ENCODE results near the gene HSPA1B. TPM values are rescaled to one million over a fixed set of nuclear protein-coding genes. Genes with fewer than 3 reads are reported as not detected.

Gene HSPA1B
- polyA plus RNA-seq, 2 of the 4 experiments (the other 2 are of a cell fraction) = 70.6 to 125 TPM

GRCh38 chr6:31861919-31862343 is 34.4 kb downstream of the HSPA1B start:
- Histone ChIP-seq H3K9me3 (no peaks in the 10 kb centered on the region), H3K4me2 (peak overlapping the region; percentile 83), H3K4me3 (peak overlapping the region; percentile 74), H3K4me1 (peaks cover 4% of the 10 kb centered on the region; the same call in 1 of the 3 replicates), H3K27ac (peak overlapping the region; percentile 69 to 77; a peak in 4 of 6 replicates)
- CTCF ChIA-PET = interaction anchor here (1.3 to 2.6 kb wide), 2 partner anchors 10 to 32 kb away, joined by 6 to 11 read pairs; no protein-coding TSS in a partner anchor
- POLR2A ChIA-PET = interaction anchor here (1.1 kb wide), 1 partner anchor 20 kb away, joined by 3 read pairs; no protein-coding TSS in a partner anchor
- DNase-seq (ENCODE audit: low read depth in 1 of 2, low spot score in 1 of 2) (no peak), FAIRE-seq (no peak), ATAC-seq (no peak)
- TF ChIP-seq, protein P1, sequence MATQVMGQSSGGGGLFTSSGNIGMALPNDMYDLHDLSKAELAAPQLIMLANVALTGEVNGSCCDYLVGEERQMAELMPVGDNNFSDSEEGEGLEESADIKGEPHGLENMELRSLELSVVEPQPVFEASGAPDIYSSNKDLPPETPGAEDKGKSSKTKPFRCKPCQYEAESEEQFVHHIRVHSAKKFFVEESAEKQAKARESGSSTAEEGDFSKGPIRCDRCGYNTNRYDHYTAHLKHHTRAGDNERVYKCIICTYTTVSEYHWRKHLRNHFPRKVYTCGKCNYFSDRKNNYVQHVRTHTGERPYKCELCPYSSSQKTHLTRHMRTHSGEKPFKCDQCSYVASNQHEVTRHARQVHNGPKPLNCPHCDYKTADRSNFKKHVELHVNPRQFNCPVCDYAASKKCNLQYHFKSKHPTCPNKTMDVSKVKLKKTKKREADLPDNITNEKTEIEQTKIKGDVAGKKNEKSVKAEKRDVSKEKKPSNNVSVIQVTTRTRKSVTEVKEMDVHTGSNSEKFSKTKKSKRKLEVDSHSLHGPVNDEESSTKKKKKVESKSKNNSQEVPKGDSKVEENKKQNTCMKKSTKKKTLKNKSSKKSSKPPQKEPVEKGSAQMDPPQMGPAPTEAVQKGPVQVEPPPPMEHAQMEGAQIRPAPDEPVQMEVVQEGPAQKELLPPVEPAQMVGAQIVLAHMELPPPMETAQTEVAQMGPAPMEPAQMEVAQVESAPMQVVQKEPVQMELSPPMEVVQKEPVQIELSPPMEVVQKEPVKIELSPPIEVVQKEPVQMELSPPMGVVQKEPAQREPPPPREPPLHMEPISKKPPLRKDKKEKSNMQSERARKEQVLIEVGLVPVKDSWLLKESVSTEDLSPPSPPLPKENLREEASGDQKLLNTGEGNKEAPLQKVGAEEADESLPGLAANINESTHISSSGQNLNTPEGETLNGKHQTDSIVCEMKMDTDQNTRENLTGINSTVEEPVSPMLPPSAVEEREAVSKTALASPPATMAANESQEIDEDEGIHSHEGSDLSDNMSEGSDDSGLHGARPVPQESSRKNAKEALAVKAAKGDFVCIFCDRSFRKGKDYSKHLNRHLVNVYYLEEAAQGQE (IDR thresholded peaks at IDR 0.05) = no peak
- TF ChIP-seq JUN (IDR thresholded peaks at IDR 0.05) = no peak
- TF ChIP-seq, protein P2, sequence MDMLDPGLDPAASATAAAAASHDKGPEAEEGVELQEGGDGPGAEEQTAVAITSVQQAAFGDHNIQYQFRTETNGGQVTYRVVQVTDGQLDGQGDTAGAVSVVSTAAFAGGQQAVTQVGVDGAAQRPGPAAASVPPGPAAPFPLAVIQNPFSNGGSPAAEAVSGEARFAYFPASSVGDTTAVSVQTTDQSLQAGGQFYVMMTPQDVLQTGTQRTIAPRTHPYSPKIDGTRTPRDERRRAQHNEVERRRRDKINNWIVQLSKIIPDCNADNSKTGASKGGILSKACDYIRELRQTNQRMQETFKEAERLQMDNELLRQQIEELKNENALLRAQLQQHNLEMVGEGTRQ (IDR thresholded peaks at IDR 0.05) = no peak
- no peak for TF ChIP-seq KDM5A (IDR thresholded peaks at IDR 0.05)
- TF ChIP-seq, protein P3, sequence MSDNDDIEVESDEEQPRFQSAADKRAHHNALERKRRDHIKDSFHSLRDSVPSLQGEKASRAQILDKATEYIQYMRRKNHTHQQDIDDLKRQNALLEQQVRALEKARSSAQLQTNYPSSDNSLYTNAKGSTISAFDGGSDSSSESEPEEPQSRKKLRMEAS (IDR thresholded peaks at IDR 0.05) = no peak
- TF ChIP-seq GATA3 (IDR thresholded peaks at IDR 0.05; ENCODE audit: borderline replicate concordance) = no peak
- TF ChIP-seq EP300 (IDR thresholded peaks at IDR 0.05) = no peak
- TF ChIP-seq MAZ (IDR thresholded peaks at IDR 0.05; ENCODE audit: borderline replicate concordance, low read depth, low read length) = no peak
- WGBS (ENCODE audit: missing lambda C conversion rate) = 57% methylated on average over 16 of the region's 17 CpGs

DNA sequence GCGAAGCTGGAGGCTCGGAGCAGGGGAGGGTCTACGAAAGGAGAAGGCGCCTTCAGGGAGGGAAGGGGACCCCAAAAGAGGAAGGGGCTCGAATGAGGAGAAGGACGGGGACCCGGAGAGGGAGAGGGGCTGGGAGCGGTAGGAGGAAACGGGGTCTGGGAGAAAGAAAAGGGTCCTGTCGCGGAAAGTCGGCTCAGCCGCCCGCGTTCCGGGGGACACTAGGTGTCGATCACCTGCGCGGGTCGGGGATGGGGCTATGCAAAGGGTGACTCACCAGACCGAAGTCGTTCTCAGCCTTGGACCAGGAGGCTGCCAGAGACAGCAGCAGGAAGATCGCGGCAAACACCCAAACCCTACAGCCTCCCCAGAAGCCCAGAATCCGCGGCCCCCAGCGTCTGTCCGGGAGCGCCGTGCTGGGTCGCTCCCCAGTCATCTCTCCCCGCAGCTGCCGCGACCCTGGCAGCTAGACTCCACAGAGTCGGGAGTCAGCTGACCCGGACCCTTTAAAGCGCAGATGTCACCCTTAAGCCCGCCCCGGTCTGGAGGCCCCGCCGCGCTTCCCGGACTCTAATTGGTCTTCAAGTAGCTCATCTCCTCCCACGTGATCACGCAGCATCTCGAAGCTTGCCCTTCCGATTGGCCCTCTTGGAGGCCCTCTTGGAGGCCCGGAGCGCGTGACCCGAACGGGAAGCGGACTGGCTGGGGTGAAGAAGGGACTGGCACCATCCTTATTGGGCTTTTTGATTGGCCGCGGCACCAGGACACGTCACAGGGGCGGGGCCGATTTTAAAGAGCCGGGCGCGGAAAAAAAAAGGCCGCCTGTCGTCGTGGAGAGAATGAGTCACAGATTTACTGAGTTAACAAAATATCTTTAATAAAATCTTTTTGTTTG is 35.1 kb downstream of the HSPA1B start, which contains the start of gene NEU1:
NEU1 (minus strand) TSS at position 478 of the 892 bp plus-strand sequence; CDS start at position 433, 45 bp downstream.
- CTCF ChIA-PET = interaction anchor here (1.0 to 2.6 kb wide), 7 partner anchors 10 to 236 kb away, joined by 3 to 11 read pairs (median 5); no protein-coding TSS in a partner anchor
- H3K27ac ChIP-seq = peak within 1 kb of the TSS; percentile 69 to 81
- TF ChIP-seq ZNF302 (CRISPR knock-in tag; IDR thresholded peaks at IDR 0.05) (no peak), FOSL2 (IDR thresholded peaks at IDR 0.05) (no peak), FOSL2 (CRISPR knock-in tag; IDR thresholded peaks at IDR 0.05) (peak; percentile 72), PBX3 (IDR thresholded peaks at IDR 0.05) (no peak), HOXB5 (CRISPR knock-in tag; IDR thresholded peaks at IDR 0.05) (no peak), TP53 (CRISPR knock-in tag; IDR thresholded peaks at IDR 0.05) (no peak), NPAS2 (CRISPR knock-in tag; IDR thresholded peaks at IDR 0.05; ENCODE audit: borderline replicate concordance) (no peak), MAZ (IDR thresholded peaks at IDR 0.05; ENCODE audit: borderline replicate concordance, low read depth, low read length) (no peak), POLR2A (IDR thresholded peaks at IDR 0.05; ENCODE audit: low read length) (peak; percentile 85), ZSCAN20 (CRISPR knock-in tag; IDR thresholded peaks at IDR 0.05) (no peak), NR3C1 (IDR thresholded peaks at IDR 0.05) (no peak), TFCP2L1 (CRISPR knock-in tag; IDR thresholded peaks at IDR 0.05) (no peak), HOXA7 (CRISPR knock-in tag; IDR thresholded peaks at IDR 0.05) (no peak), E2F6 (IDR thresholded peaks at IDR 0.05; ENCODE audit: borderline replicate concordance, low read depth) (peak; percentile 60), RAD21 (conservative IDR thresholded peaks at IDR 0.05 in 1 of 2, IDR thresholded peaks at IDR 0.05 in 1 of 2) (no peak), EHF (CRISPR knock-in tag; IDR thresholded peaks at IDR 0.05) (no peak), GATA3 (IDR thresholded peaks at IDR 0.05; ENCODE audit: borderline replicate concordance) (no peak), JUN (IDR thresholded peaks at IDR 0.05) (0 out of 5 replicates have a peak, but pooled peaks of 1 of the 2 experiments have one; percentile 29), FOSB (CRISPR knock-in tag; IDR thresholded peaks at IDR 0.05) (no peak), PHF8 (IDR thresholded peaks at IDR 0.05; ENCODE audit: borderline replicate concordance, low read depth) (peak; percentile 72), MYC (IDR thresholded peaks at IDR 0.05; ENCODE audit: borderline replicate concordance, low read length) (no peak), HEYL (CRISPR knock-in tag; IDR thresholded peaks at IDR 0.05) (no peak)
- TF ChIP-seq, protein P2 (IDR thresholded peaks at IDR 0.05) = peak; percentile 98

More for the DNA sequence above, 35.1 kb downstream of the HSPA1B start, which contains the start of gene NEU1:
- H3K9me3 ChIP-seq = no peaks in the 10 kb centered on the region
- ATAC-seq (peak; percentile 97 to 98), FAIRE-seq (no peak), DNase-seq (ENCODE audit: low read depth in 1 of 2, low spot score in 1 of 2) (peak; percentile 99 to 100)
- peak within 1 kb of the TSS; percentile 95 for H3K4me2 ChIP-seq
- WGBS (ENCODE audit: missing lambda C conversion rate) = 3% methylated on average over 45 of the region's 64 CpGs
- peak within 1 kb of the TSS; percentile 74 for H3K4me3 ChIP-seq
- H3K4me1 ChIP-seq = peaks cover 4% of the 10 kb centered on the region; the same call in 1 of the 3 replicates
- POLR2A ChIA-PET = interaction anchor here (0.6 to 1.2 kb wide), 8 partner anchors 21 to 159 kb away, joined by 3 to 13 read pairs (median 4); partner anchors contain the start of genes ABHD16A, HSPA1A, HSPA1B and HSPA1L

All from A549 (cell line).